ENCODE data around the gene LITAF. TPM values are rescaled to one million over a fixed set of nuclear protein-coding genes. Genes with fewer than 3 reads are reported as not detected.
"Not testable (repeated sequence)": the region's sequence is repeated elsewhere in the genome, so short reads cannot be mapped to it uniquely, and the experiment has no call there.

Gene LITAF
- total RNA-seq, 1 donor from 2014 or later, result 197 TPM

DNA sequence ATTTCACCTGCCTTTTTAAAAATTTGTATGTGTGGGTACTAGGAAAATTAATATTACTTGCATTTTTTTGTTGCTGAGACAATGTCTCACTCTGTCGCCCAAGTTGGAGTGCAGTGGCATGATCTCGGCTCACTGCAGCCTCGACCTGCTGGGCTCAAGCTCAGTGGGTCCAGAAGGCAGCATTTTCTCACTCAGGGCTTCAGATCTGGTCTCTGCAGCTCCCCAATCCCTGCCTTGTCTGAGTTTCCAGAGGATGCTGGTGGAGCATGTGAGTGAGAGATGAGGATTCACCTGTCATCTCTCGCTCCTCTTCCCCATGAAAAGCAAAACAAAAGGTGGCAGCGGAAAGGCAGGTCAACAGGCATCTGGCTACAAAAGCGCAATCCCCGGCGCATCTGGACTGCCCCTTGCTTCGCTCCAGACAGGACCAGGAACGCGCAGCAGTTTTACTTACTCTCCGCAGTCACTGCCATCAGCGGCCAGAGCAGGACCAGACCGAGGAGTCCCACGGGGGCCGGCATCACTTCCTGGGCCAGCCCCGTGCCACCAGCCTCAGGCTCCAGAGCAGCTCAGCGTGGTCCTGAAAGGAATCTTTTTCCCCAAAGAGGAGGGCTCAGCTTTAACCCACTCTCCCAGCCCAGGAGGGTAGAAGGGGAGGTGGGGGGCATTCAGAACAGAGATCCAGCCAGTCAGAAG lies 59.9 kb downstream of the LITAF start:
- Mint-ChIP-seq H3K27ac (no peak overlapping the region), H3K4me3 (no peak overlapping the region), H3K36me3 (ENCODE audit: low read depth) (no peaks in the 10 kb centered on the region), H3K9me3 (no peaks in the 10 kb centered on the region), H3K27me3 (ENCODE audit: insufficient read depth) (peaks cover 9% of the 10 kb centered on the region), H3K4me1 (ENCODE audit: low read depth) (no peaks in the 10 kb centered on the region)
- intact Hi-C loops (cut with micrococcal nuclease), result no loop called here
- no peak for DNase-seq (ENCODE audit: low spot score)

DNA sequence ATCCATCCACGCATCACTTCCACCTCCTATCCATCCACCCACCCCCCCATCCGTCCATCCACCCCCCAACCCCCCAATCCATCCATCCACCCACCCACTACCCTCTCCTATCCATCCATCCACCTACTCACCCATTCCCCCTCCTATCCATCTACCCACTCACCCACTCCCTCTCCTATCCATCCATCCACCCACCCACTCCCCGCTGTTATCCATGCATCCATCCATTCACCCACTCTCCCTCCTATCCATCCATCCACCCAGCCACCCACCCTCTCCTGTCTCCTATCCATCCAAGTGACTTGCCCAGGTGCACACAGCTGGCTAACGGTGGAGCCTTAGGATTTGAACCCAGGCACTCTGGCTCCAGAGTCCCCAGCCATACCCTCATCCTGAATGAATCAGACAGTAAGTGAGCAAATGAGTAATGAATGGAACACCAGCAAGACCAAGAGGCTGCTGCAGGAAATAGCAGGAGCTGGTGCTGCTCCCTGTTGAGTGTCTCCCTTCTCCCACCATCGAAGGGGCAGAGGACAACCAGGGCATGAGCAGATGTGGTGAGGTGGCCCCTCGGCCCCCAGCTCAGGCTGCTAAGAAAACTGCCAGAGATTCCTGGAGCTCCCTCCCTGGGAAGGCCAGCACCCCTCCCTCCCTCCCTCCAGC lies 62.5 kb downstream of the LITAF start:
- no peak overlapping the region for H3K27ac Mint-ChIP-seq
- no peaks in the 10 kb centered on the region for H3K36me3 Mint-ChIP-seq (ENCODE audit: low read depth)
- intact Hi-C loops (cut with micrococcal nuclease), result no loop called here
- no peaks in the 10 kb centered on the region for H3K4me1 Mint-ChIP-seq (ENCODE audit: low read depth)
- DNase-seq (ENCODE audit: low spot score), result no peak
- H3K9me3 Mint-ChIP-seq, result peaks cover 12% of the 10 kb centered on the region
- H3K4me3 Mint-ChIP-seq, result no peak overlapping the region
- H3K27me3 Mint-ChIP-seq (ENCODE audit: insufficient read depth), result peaks cover 6% of the 10 kb centered on the region

DNA sequence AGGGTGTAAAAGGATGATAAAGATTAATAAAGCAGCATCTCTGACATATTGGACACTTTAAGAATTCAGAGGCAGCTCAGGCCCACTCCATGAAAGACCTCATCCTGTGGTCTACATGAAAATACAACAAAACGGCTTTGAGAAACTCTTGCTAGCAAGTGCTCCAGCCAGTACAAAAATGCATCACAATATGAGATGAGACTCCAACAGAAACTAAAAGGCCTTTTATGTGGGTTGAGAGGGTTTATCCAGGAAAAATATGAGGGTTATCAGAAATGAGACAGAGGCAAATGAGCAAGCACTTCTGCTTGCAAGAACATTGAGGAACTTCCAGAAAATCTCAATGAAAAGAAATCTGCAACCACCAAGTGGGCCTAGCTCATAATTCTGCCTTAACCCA lies 65.7 kb downstream of the LITAF start:
- H3K4me1 Mint-ChIP-seq (ENCODE audit: low read depth), result no peaks in the 10 kb centered on the region
- H3K9me3 Mint-ChIP-seq, result peaks cover 12% of the 10 kb centered on the region
- no peak for DNase-seq (ENCODE audit: low spot score)
- no peak overlapping the region for H3K27ac Mint-ChIP-seq
- no peak overlapping the region for H3K4me3 Mint-ChIP-seq
- H3K27me3 Mint-ChIP-seq (ENCODE audit: insufficient read depth), result peaks cover 5% of the 10 kb centered on the region
- no peaks in the 10 kb centered on the region for H3K36me3 Mint-ChIP-seq (ENCODE audit: low read depth)
- intact Hi-C loops (cut with micrococcal nuclease), result no loop called here

DNA sequence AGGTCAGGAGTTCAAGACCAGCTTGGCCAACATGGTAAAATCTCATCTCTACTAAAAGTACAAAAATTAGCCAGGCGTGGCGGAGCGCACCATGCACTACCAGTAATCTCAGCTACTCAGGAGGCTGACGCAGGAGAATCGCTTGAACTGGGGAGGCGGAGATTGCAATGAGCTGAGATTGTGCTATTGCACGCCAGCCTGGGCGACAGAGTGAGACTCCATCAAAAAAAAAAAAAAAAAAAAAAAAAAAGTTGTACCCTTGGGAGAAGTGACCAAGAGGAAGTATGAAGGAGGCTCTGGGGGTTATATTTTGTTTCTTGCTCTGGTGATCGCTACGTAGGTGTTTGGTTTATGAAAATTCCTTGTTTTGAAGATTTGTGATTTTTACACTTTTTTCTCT lies 66.3 kb downstream of the LITAF start:
- intact Hi-C loops (cut with micrococcal nuclease), result no loop called here
- Mint-ChIP-seq H3K36me3 (ENCODE audit: low read depth) (no peaks in the 10 kb centered on the region), H3K27ac (no peak overlapping the region)

DNA sequence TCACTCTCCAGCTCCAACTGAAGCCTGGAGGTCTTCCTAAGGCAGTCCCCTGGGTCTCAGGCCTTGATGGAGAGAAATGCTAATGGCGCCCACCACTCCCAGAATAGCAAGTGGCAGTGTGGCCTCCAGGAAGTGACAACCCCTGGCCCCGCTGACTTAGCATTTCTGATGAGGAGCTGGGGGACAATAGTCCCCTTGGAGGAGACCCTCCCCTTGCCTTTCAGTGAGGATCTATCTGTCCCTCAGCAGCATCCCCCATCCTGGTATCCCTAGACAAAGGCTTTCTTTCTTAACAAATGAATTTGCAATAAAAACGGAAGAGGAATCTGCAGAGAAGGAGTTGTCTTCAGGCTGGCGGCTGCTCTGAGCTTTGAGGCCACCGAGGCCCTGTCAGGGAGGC lies 68.8 kb downstream of the LITAF start:
- Mint-ChIP-seq H3K9me3 (peaks cover 12% of the 10 kb centered on the region), H3K4me1 (ENCODE audit: low read depth) (no peaks in the 10 kb centered on the region), H3K27ac (no peak overlapping the region), H3K4me3 (no peak overlapping the region), H3K36me3 (ENCODE audit: low read depth) (no peaks in the 10 kb centered on the region), H3K27me3 (ENCODE audit: insufficient read depth) (no peaks in the 10 kb centered on the region)
- DNase-seq (ENCODE audit: low spot score), result no peak
- intact Hi-C loops (cut with micrococcal nuclease), result no loop called here

More for the DNA sequence above, 66.3 kb downstream of the LITAF start:
- peaks cover 4% of the 10 kb centered on the region for H3K27me3 Mint-ChIP-seq (ENCODE audit: insufficient read depth)
- H3K4me3 Mint-ChIP-seq, result no peak overlapping the region
- DNase-seq (ENCODE audit: low spot score), result no peak
- H3K9me3 Mint-ChIP-seq, result peaks cover 12% of the 10 kb centered on the region
- H3K4me1 Mint-ChIP-seq (ENCODE audit: low read depth), result no peaks in the 10 kb centered on the region

DNA sequence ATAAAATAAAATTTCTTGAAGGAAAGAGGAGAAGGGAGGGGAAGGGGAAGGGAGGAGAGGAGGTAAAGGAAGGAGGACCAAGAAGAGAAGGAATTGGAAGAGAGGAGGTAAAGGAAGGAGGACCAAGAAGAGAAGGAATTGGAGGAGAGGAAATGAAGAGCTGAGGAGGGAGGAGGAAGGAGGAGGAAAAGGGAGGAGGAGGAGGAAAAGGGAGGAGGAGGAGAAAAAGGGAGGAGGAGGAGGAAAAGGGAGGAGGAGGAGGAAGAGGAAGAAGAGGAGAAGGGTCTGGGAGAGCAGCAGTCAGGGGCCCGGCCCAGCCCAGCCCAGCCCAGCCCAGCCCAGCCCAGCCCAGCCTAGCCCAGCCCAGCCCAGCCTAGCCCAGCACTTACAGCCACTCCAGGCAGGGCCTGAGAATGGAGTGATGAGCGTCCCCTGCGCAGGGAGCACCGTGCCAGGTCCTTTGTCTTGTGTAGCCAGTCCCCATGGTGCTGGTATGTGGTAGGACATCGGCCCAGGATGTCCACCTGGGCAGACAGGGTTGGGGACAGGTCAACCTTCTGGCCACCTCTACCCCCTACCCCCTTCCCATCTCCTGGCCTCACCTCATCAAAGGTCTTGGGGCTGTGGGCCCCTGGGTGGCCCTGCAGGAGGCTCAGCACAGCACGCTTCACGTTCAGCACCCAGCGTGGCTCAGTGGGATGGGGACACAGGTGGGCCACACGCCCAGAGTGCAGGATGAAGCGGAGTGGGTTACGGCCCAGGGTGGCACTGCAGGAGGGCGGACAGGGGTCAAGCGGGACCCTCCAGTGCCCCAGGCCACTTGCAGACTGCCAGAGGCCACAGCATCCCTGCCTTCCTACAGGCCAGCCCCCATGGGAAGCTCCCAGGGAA lies 70.9 kb downstream of the LITAF start:
- intact Hi-C loops (cut with micrococcal nuclease), result no loop called here
- Mint-ChIP-seq H3K27ac (no peak overlapping the region), H3K4me1 (ENCODE audit: low read depth) (no peaks in the 10 kb centered on the region), H3K4me3 (no peak overlapping the region), H3K27me3 (ENCODE audit: insufficient read depth) (no peaks in the 10 kb centered on the region), H3K9me3 (peaks cover 2% of the 10 kb centered on the region), H3K36me3 (ENCODE audit: low read depth) (no peaks in the 10 kb centered on the region)
- no peak for DNase-seq (ENCODE audit: low spot score)

DNA sequence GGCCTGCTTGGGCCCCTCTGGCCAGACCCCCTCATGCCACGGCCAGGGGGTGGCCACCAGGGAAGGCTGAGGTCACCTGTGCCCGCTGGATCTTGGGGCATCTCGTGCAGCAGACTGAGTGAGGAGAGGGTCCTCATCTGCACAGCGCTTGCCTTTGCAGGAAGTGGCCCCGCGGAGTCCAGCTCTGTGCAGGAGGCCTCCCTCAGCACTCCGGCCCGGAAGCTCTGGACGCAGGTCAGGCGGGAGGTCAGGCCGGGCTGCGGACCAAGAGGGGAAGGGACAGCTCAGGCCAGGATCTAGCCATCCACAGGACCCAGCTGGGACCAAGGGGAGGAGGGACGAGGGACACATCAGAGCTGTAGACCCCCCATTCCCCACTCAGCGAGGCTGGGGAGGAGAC lies 72.4 kb downstream of the LITAF start:
- Mint-ChIP-seq H3K27ac (no peak overlapping the region), H3K27me3 (ENCODE audit: insufficient read depth) (no peaks in the 10 kb centered on the region), H3K4me3 (no peak overlapping the region), H3K9me3 (no peaks in the 10 kb centered on the region), H3K4me1 (ENCODE audit: low read depth) (no peaks in the 10 kb centered on the region), H3K36me3 (ENCODE audit: low read depth) (no peaks in the 10 kb centered on the region)
- DNase-seq (ENCODE audit: low spot score), result no peak
- intact Hi-C loops (cut with micrococcal nuclease), result no loop called here

DNA sequence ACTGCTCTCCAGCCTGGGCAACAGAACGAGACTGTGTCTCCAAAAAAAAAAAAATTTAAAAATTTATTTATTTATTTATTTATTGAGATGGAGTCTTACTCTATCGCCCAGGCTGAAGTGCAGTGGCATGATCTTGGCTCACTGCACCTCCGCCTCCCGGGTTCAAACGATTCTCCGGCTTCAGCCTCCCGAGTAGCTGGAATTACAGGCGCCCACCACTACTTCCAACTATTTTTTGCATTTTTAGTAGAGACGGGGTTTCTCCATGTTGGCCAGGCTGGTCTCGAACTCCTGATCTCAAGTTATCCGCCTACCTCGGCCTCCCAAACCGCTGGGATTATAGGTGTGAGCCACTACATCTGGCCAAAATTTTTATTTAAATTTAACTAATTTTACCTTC lies 73.4 kb downstream of the LITAF start:
- H3K36me3 Mint-ChIP-seq (ENCODE audit: low read depth); H3K27me3 Mint-ChIP-seq (ENCODE audit: insufficient read depth); DNase-seq (ENCODE audit: low spot score); H3K4me1 Mint-ChIP-seq (ENCODE audit: low read depth); H3K27ac Mint-ChIP-seq; H3K9me3 Mint-ChIP-seq; intact Hi-C loops (cut with micrococcal nuclease); H3K4me3 Mint-ChIP-seq: not testable (repeated sequence)

DNA sequence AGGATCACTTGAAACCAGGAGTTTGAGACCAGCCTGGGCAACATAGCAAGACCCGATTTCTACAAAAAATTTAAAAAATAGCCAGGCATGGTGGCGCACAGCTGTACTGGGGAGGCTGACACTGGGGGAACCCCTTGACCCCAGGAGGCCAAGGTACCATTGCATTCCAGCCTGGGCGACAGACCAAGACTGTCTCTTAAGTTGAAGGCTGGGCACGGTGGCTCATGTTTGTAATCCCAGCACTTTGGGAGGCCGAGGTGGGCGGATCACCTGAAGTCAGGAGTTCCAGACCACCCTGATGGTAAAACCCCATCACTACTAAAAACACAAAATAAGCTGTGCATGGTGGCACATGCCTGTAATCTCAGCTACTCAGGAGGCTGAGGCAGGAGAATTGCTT lies 74.9 kb downstream of the LITAF start:
- Mint-ChIP-seq H3K9me3 (no peaks in the 10 kb centered on the region), H3K27ac (no peak overlapping the region), H3K4me1 (ENCODE audit: low read depth) (no peaks in the 10 kb centered on the region), H3K36me3 (ENCODE audit: low read depth) (no peaks in the 10 kb centered on the region), H3K4me3 (no peak overlapping the region), H3K27me3 (ENCODE audit: insufficient read depth) (no peaks in the 10 kb centered on the region)
- intact Hi-C loops (cut with micrococcal nuclease), result no loop called here
- no peak for DNase-seq (ENCODE audit: low spot score)

DNA sequence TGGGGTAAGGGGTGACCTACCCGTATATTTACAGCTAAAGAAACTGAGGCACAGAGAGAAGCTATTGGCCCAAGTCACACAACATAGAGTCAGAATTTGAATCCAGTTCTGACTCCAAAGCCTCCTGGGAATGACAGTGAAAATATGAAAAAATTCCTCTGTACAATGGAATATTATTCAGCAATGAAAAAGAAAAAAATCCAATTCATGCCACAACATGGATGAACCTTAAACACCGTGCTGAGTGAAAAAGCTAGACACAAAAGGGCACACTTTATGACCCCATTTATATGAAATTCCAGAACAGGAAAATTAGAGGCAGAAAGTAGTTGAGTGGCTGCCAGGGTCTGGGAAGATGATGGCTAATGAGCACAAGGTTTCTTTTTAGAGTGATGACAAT lies 75.4 kb downstream of the LITAF start:
- DNase-seq (ENCODE audit: low spot score), result no peak
- Mint-ChIP-seq H3K27me3 (ENCODE audit: insufficient read depth) (no peaks in the 10 kb centered on the region), H3K27ac (no peak overlapping the region), H3K36me3 (ENCODE audit: low read depth) (no peaks in the 10 kb centered on the region), H3K9me3 (no peaks in the 10 kb centered on the region), H3K4me3 (no peak overlapping the region), H3K4me1 (ENCODE audit: low read depth) (no peaks in the 10 kb centered on the region)
- intact Hi-C loops (cut with micrococcal nuclease), result no loop called here

DNA sequence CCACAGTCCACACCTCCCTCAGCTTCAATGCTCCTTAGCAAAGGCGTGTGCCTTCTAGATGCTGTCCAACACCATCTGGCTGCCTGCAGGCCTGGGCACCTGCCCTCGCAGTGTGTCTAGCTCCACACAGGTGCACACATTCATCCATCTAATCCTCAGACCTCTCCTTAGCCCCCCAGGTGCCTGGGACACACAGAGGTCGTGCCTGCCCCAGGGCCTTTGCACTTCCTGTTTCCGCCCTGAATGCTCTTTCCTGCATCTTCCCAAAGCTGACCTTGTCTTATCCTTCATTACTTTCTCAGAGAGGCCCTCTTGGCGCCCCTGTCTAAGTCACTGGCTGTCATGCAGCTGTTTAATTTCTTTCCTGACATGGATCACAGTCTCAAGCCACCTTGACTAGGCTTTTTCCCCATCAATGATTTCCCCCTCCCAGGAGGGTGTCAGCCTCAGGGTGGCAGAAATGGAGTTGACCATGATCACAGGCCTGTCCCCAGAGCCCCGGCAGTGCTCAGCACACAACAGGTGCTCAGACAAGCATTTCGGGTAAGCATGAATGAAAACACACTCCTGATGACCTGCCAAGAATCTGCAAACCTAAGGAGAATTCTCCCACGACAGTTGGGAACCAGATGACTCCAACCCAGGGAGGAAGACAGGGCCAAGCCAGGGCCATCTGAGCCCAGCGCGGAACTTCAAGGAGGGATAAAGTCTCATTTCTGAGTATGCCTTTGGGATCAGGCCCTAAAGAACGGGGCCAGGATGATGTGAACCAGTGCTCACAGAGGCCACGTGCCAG lies 76.3 kb downstream of the LITAF start:
- Mint-ChIP-seq H3K9me3 (no peaks in the 10 kb centered on the region), H3K27me3 (ENCODE audit: insufficient read depth) (no peaks in the 10 kb centered on the region), H3K36me3 (ENCODE audit: low read depth) (no peaks in the 10 kb centered on the region), H3K4me3 (no peak overlapping the region), H3K4me1 (ENCODE audit: low read depth) (no peaks in the 10 kb centered on the region), H3K27ac (no peak overlapping the region)
- no peak for DNase-seq (ENCODE audit: low spot score)
- intact Hi-C loops (cut with micrococcal nuclease), result no loop called here

DNA sequence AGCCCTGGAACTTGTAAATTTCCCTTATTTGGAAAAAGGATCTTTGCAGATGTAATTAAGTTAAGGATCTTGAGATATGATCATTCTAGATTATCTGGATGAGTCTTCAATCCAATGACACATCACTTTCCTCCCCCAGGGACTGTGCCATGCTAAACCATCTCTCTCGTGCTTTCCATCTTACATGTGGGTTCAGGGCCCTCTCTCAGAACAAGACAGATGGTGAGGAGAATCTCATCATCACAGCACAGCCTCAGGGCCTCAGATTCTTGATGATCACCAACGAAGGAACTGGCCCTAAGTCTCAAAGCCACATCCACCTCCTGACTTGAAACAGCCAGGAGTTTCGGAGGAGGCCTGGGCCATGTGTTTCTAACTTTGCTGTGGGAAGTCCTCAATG lies 78.7 kb downstream of the LITAF start:
- Mint-ChIP-seq H3K4me3 (no peak overlapping the region), H3K9me3 (no peaks in the 10 kb centered on the region)
- DNase-seq (ENCODE audit: low spot score), result no peak

More for the DNA sequence above, 78.7 kb downstream of the LITAF start:
- Mint-ChIP-seq H3K27me3 (ENCODE audit: insufficient read depth) (no peaks in the 10 kb centered on the region), H3K4me1 (ENCODE audit: low read depth) (no peaks in the 10 kb centered on the region), H3K27ac (no peak overlapping the region), H3K36me3 (ENCODE audit: low read depth) (no peaks in the 10 kb centered on the region)
- intact Hi-C loops (cut with micrococcal nuclease), result no loop called here

Data from activated T-helper 1 cell treated with anti-CD3 and anti-CD28 coated beads, Interleukin-12 subunit alpha, Interleukin-12 subunit beta, Interleukin-2, Interleukin-4 antibody, amounts not matched to agents 30 ng/mL and 10 ng/mL and 1 ng/mL, durations not matched to agents 14 hours and 24 hours and 36 hours (primary cell).